GM18858 (cell line): Measurements from ENCODE around the gene S100Z.
"Not testable (repeated sequence)": the region's sequence is repeated elsewhere in the genome, so short reads cannot be mapped to it uniquely, and the experiment has no call there.

ENCODE experiments used
- ATAC-seq: cut with Tn5 transposase; IDR thresholded peaks from one replicate; pipeline ENCODE4 v1.9.1; 2021; ENCODE audit not compliant: unreplicated experiment

Gene S100Z

DNA sequence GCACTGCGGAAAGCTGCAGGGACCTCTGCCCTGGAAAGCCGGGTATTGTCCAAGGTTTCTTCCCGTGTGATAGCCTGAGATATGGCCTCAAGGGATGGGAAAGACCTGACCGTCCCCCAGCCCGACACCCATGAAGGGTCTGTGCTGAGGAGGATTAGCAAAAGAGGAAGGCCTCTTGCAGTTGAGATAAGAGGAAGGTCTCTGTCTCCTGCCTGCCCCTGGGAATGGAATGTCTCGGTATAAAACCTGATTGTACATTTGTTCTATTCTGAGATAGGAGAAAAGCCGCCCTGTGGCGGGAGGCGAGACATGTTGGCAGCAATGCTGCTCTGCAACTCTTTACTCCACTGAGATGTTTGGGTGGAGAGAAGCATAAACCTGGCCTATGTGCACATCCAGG, 95.4 kb downstream of the S100Z start:
- ATAC-seq: not testable (repeated sequence)

DNA sequence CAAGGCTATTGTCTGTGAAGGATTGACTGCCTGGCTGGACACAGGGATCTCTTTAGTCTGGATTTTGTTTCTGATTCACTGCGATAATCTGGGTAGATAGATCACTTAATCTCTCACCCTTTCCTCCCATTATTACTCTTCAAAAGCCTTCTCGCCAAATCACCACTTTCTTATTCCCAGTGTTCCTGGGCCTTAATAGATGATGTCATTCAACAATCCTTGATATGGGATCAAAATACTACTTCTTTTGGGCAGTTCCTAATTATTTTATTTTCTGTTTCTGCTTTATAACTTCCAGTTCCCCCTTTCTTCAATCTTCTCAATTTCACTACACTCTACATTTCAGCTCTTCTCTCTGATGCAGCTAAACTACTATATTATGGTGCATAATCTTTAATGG, 96.3 kb downstream of the S100Z start:
- ATAC-seq: no peak

DNA sequence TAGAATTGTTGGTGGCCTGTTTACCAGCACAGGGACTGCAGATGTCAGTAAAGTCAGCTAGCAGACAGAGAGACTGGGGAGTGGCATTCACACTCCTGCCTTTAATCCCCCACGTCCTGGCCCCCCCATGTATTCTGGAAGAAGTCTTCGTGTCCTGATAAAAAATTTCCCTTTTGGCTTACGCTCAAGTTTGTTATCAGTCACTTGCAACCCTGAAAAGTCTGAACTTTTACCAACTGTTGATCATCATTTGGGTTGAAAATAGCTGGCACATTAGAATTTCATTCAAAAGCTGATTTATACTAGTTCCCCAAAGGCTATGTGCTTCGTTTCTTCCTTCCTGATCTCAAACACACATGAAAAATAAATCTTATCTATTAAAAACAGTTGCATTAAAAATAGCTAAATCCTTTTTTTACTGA, 97.3 kb downstream of the S100Z start:
- ATAC-seq: no peak

DNA sequence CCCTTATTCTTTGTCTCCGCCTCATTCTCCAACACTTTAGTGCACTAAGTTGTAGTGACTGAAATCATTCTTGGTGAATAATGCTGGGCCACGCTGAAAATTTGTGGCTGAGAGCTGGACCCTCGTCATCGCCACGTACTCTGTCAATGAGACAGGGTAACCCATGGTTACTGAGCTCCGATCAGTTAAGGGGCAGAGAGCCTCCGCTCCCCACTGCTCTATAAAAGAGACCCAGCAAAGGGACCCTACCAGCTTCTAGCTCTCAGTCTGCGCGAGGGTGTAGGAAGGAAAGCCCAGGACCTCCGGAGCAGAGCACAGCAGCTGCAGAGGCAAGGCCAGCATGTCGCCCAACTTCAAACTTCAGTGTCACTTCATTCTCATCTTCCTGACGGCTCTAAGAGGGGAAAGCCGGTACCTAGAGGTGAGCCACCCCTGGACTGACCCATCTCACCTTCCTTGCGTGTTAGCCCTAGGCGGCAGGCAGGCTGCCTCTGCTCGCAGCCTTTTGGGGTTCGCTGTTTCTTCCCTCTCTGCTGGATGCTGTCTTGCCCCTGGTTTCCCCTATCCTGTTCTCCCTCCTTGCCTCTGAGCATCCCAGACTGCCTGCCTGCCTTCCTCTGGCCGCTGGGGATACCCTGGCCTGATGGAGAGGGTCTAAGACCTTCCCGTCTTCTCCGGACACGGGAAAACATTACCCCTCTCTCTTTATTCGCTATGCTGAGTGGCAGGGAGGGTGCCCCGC, 103.2 kb downstream of the S100Z start, which contains the start of gene CRHBP:
CRHBP (plus strand) TSS at position 251 of the 742 bp plus-strand sequence; CDS start at position 341, 90 bp downstream.
- ATAC-seq: no peak

DNA sequence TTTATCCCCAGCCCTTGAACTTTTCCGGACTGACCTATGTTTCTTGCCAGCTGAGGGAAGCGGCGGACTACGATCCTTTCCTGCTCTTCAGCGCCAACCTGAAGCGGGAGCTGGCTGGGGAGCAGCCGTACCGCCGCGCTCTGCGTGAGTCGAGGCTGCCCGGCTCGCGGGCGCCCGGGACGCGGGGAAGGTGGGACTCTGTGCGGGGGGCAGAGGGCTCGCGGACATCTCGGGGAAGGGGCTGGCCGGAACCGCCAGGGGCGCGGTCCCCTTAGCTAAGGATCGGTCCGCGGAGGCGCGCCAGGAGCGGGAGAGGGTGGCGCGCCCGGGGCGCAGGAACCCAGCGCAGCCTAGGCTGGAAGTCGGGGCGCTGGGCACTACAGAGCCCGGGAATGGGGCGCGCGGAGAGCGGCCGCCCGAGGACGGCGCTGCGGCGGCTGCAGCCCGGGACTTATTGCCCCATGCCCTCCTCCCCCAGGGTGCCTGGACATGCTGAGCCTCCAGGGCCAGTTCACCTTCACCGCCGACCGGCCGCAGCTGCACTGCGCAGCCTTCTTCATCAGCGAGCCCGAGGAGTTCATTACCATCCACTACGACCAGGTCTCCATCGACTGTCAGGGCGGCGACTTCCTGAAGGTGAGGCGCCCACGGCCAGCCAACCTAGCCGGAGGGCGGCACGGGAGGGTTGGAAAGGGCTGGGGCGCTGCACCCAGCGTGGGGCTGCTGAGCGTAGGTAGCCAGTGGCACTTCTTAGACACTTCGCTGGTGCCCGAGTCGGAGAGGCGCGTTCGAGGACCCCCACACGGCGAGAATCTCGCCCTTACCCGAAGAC, 104.0 kb downstream of the S100Z start:
- no peak for ATAC-seq

DNA sequence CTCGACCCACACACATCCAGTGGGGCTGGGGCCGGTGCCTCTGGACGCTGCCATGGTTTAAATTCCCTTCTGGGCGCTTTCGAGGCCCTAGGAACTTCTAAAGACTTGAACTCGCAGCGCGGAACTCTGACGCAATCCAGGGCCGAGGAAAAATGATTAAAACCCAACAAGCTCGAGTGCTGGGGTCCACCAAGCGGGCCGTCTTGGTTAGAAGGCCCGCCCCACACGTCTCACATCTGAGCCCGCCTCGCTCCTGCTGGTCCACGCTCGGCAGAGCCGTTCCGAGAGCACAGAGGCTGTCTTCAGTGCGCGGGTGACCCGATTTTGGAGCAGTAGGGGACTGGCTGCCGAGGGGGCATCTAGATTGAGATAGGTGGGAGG, 104.6 kb downstream of the S100Z start:
- ATAC-seq: no peak

DNA sequence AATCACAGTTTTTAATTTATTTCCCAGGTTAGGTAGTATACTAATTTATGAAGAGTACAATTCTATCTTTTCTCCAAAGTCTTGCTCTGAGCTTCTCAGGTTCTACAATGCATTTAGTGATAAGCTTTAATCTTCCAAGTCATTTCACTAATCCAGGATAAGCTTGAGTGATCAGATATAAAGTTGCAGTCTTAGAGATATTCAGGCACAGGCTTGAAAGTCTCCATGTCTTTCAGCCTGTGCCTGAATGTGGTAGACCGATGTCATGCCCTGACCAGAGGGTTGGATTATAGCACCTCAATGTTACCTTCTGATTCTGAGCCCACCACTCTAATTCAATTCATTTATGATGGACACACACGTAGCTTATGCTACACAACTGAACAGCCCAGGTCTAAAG, 106.2 kb downstream of the S100Z start:
- ATAC-seq: no peak

DNA sequence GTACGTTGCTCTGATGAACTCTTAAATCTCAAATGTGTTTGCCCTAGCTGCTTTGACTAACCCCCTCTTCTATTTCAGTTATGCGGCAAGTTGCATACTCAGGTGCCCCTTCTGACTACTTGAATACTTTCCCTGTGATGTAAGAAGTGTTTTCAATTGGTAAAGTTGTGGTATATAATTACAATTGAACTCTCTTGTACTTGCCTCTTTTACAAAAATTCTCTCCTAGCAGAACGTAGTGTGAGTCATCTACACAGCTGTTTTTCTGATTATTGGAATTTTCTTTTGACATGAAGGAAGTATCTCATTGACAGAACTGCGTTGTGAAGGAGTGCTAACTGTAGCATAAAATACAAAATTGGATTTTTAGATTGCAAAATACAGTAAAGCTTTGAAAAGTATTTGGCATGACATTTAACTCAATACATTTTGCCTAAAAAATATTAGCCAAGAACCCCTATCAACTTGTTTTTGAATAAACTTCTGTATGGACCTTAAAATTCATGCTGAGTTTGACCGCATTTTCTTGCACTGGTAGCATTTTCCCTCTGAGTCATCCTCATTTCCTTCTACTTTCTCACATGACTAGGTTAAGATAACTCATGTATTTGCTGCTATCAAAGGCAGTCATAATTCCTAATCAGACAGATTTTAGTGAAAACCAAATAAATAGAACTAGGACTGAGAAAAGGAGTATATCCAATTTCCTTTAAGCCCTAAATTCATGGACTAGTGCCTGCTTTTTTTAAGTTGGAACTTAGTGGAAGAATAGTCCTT, 109.4 kb downstream of the S100Z start:
- no peak for ATAC-seq

DNA sequence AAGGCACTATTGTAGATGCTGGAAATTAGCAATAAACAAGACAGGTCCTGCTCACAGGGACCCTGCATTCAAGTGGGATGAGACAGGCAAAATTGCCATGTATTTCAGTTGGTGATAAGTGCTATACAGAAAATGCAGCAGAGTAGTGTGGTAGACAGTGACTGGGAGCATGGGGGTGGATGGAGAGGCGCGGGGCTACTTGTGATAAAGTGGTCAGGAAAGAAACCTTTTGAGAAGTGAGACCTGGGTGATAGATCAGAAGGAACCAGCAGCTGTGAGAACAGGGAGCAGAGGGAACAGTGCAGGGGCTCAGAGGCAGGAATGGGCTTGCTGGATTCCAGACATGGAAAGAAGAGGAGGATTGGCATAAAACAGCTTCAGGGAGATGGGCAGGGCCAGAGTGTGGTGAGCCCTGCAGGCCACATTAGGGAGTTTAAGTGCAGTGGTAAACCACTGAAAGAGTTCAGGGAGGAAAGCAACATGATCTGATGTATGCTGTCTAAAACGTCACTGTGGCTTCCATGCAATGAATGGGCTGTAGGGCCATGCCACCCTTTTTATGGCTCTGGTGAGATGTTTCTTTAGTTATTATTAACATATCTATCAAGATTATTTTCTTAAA, 110.3 kb downstream of the S100Z start:
- no peak for ATAC-seq

DNA sequence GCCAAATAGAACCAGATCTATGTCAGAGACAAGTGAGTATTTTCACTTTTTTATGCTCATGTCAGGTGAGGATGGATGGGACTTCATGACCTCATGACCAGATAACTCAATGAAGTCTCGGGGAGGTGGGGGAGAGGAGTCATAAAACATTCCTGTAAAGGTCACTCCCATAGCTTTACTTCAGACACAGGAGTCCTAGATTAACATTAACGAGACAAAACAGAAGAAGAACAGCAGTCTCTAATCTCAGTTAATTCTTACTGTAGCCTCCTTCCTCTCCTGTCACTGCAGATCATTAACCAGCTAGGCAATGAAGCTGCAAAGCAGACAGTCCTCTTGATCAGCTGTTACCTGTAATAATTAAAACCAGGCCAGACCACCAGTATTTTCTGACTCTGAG, 114.2 kb downstream of the S100Z start:
- no peak for ATAC-seq
